Keratinocyte (primary cell): Measurements from ENCODE around the gene LRRC8D.

Experiments
- EZH2 ChIP-seq: IDR thresholded peaks from one replicate; pipeline ENCODE4 v1.6.1; 2012; ENCODE audit warnings: inconsistent platforms, mild to moderate bottlenecking, low read length, moderate library complexity
- TF ChIP-seq, protein P1 (sequence below), 3 experiments: IDR thresholded peaks in 1 of 3; conservative IDR thresholded peaks in 1 of 3; optimal IDR thresholded peaks in 1 of 3; 2 replicates in 2 of 3; 3 replicates in 1 of 3; pipeline versions ENCODE3 to v1.5.1; 2011; ENCODE audit warnings: low read length in 3 of 3, mild to moderate bottlenecking in 3 of 3, moderate library complexity in 2 of 3, control low read depth in 1 of 3, inconsistent platforms in 1 of 3; ENCODE audit not compliant: insufficient read depth in 2 of 3; ENCODE audit errors: extremely low read depth in 1 of 3

DNA sequence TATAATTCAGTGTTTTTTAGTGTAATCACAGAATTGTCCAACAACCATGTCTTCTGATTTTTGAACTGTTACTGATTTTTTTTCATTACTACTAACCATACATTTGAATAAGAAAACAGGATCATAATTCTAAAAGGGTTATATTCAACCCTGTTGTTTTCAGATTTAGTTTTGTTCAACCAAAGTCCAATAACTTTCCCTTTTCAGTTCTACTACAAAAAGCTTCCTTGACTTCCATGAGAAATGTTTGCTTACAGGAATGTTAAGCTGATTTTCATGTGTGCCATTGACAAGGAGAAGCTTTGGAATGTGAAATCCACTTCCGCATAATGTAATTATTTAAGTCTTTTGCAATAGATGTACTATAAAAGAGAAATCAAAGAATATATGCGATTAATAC lies 102.1 kb downstream of the LRRC8D start:
- TF ChIP-seq, protein P1, sequence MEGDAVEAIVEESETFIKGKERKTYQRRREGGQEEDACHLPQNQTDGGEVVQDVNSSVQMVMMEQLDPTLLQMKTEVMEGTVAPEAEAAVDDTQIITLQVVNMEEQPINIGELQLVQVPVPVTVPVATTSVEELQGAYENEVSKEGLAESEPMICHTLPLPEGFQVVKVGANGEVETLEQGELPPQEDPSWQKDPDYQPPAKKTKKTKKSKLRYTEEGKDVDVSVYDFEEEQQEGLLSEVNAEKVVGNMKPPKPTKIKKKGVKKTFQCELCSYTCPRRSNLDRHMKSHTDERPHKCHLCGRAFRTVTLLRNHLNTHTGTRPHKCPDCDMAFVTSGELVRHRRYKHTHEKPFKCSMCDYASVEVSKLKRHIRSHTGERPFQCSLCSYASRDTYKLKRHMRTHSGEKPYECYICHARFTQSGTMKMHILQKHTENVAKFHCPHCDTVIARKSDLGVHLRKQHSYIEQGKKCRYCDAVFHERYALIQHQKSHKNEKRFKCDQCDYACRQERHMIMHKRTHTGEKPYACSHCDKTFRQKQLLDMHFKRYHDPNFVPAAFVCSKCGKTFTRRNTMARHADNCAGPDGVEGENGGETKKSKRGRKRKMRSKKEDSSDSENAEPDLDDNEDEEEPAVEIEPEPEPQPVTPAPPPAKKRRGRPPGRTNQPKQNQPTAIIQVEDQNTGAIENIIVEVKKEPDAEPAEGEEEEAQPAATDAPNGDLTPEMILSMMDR (optimal IDR thresholded peaks at IDR 0.05 in 1 of 3, IDR thresholded peaks at IDR 0.05 in 1 of 3, conservative IDR thresholded peaks at IDR 0.05 in 1 of 3; ENCODE audit: extremely low read depth in 1 of 3, insufficient read depth in 2 of 3, low read length in 3 of 3): no peak
- no peak for TF ChIP-seq EZH2
